MCF 10A (cell line): ENCODE measurements around the gene SSBP1. TPM values are rescaled to one million over a fixed set of nuclear protein-coding genes. Genes with fewer than 3 reads are reported as not detected.

Experiments used
- BruUV-seq: library from RNA; stranded (reverse); fragments of 400-500 nt; replicated peaks from 2 replicates; lab custom pipeline; 2021; lab: Mats Ljungman, UMichigan
- CTCF ChIA-PET: fragments of 300-600 bp; sonication (Branson Sonifier 250); formaldehyde crosslinking; extraction: SDS; loops from one replicate; lab custom pipeline; 2021; ENCODE audit warnings: antibody characterized with exemption, inconsistent platforms; lab: Yijun Ruan, JAX
- POLR2A ChIA-PET: fragments of 300-600, 350-650 bp; sonication (Branson Sonifier 250); formaldehyde crosslinking; extraction: SDS; loops from one replicate; lab custom pipeline; 2020; ENCODE audit warnings: antibody characterized with exemption, inconsistent platforms; lab: Yijun Ruan, JAX
- DNase-seq: peaks from one replicate; pipeline ENCODE4 v3.0.0-alpha.2; 2018; ENCODE audit not compliant: unreplicated experiment
- H3K27ac Mint-ChIP-seq: one replicate; pipeline ENCODE4 v1.8.0; 2022; ENCODE audit warnings: mild to moderate bottlenecking, low read depth, mixed read lengths; ENCODE audit not compliant: unreplicated experiment
- H3K27me3 Mint-ChIP-seq: one replicate; pipeline ENCODE4 v1.8.0; 2022; ENCODE audit warnings: mixed read lengths; ENCODE audit not compliant: insufficient read depth, unreplicated experiment
- H3K36me3 Mint-ChIP-seq: one replicate; pipeline ENCODE4 v1.8.0; 2022; ENCODE audit warnings: mild to moderate bottlenecking, moderate library complexity, mixed read lengths; ENCODE audit not compliant: insufficient read depth, unreplicated experiment
- H3K4me1 Mint-ChIP-seq: one replicate; pipeline ENCODE4 v1.8.0; 2022; ENCODE audit warnings: mixed read lengths; ENCODE audit not compliant: insufficient read depth, unreplicated experiment
- H3K4me3 Mint-ChIP-seq: one replicate; pipeline ENCODE4 v1.8.0; 2022; ENCODE audit warnings: mild to moderate bottlenecking, moderate library complexity, mixed read lengths; ENCODE audit not compliant: unreplicated experiment
- H3K9me3 Mint-ChIP-seq: one replicate; pipeline ENCODE4 v1.8.0; 2022; ENCODE audit warnings: mixed read lengths; ENCODE audit not compliant: unreplicated experiment
- CTCF ChIP-seq: fragments of 200-600 bp; IDR thresholded peaks from one replicate; pipeline ENCODE4 v1.8.0; 2022; ENCODE audit warnings: antibody characterized with exemption, mild to moderate bottlenecking; ENCODE audit not compliant: unreplicated experiment
- intact Hi-C: fragments of 100-400 bp; cut with micrococcal nuclease; formaldehyde crosslinking; loops from 2 replicates; pipeline ENCODE4 v1.14.1; 2022
- total RNA-seq: library from RNA; stranded (reverse); gene quantifications from 2 replicates; pipeline ENCODE4 v1.2.3, GENCODE V29; 2022

The SSBP1 gene
- total RNA-seq, 1 experiment from 2014 or later: 269 TPM

- Mint-ChIP-seq H3K27me3 (no peaks in the 10 kb centered on the region), H3K4me1 (no peaks in the 10 kb centered on the region), H3K27ac (no peak within 1 kb of the TSS), H3K4me3 (no peak within 1 kb of the TSS), H3K36me3 (peaks cover 30% of the 10 kb centered on the region), H3K9me3 (no peaks in the 10 kb centered on the region)
- BruUV-seq: no TSS peak
- intact Hi-C loops: no loop called here
- no peak for DNase-seq
- CTCF ChIA-PET: interaction anchor here (0.6 to 3.9 kb wide), 6 partner anchors 10 to 683 kb away, joined by 3 to 30 read pairs (median 4); no protein-coding TSS in a partner anchor
- no peak for TF ChIP-seq CTCF
- POLR2A ChIA-PET: interaction anchor here (0.6 kb wide), 1 partner anchor 908 kb away, joined by 4 read pairs; no protein-coding TSS in a partner anchor
These were observed 38.2 kb downstream of the SSBP1 start, which contains the start of gene TAS2R4 for GRCh38 chr7:141776374-141776773. Gene TAS2R4, plus strand, starts transcription at chr7:141776674. Its CDS starts 1,815 bp downstream, at chr7:141778489.

- ChIA-PET POLR2A (interaction anchor here (1.4 kb wide), 1 partner anchor 16 kb away, joined by 5 read pairs; no protein-coding TSS in a partner anchor), CTCF (interaction anchor here (0.6 to 2.3 kb wide), 41 partner anchors 9 to 505 kb away, joined by 3 to 30 read pairs (median 5); partner anchors contain the start of genes DENND11, PRSS37, TAS2R3 and TAS2R4)
- H3K27me3 Mint-ChIP-seq: no peaks in the 10 kb centered on the region
- no peaks in the 10 kb centered on the region for H3K4me1 Mint-ChIP-seq
- H3K9me3 Mint-ChIP-seq: no peaks in the 10 kb centered on the region
- H3K36me3 Mint-ChIP-seq: peaks cover 25% of the 10 kb centered on the region
- TF ChIP-seq CTCF: peak; percentile 54
- intact Hi-C loops: no loop called here
- no peak overlapping the region for H3K4me3 Mint-ChIP-seq
- no TSS peak for BruUV-seq
- DNase-seq: peak; percentile 62
- H3K27ac Mint-ChIP-seq: no peak overlapping the region
These were observed 47.8 kb downstream of the SSBP1 start for GRCh38 chr7:141785706-141786552.

DNA sequence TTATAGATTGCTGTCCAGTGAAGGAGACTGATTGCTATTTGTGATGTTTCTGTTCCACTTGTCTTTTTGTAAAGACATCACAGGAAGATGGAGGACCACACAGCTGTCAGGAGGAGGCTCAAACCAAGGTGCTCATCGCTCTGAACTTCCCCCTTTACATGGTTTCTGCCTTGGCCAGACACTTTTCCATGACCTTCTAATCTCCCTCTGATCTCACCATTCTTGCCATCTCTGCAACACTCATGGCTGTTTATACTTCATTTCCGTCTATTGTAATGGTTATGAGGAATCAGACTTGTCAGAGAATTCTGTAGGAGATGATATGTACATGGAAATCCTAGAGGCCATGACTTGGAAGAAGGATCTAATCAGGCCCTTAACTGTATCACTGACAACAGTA lies 50.1 kb downstream of the SSBP1 start:
- POLR2A ChIA-PET: interaction anchor here (1.1 kb wide), 1 partner anchor 9 kb away, joined by 4 read pairs; no protein-coding TSS in a partner anchor
- no peak overlapping the region for H3K27ac Mint-ChIP-seq
- DNase-seq: no peak
- H3K9me3 Mint-ChIP-seq: no peaks in the 10 kb centered on the region
- H3K4me3 Mint-ChIP-seq: no peak overlapping the region
- no peaks in the 10 kb centered on the region for H3K4me1 Mint-ChIP-seq
- intact Hi-C loops: no loop called here
- peaks cover 30% of the 10 kb centered on the region for H3K36me3 Mint-ChIP-seq
- CTCF ChIA-PET: no interaction called here
- no peak for TF ChIP-seq CTCF
- H3K27me3 Mint-ChIP-seq: no peaks in the 10 kb centered on the region
- BruUV-seq: no TSS peak

GRCh38 chr7:141789917-141790316 lies 51.8 kb downstream of the SSBP1 start, which contains the start of gene TAS2R5:
Gene TAS2R5, plus strand, starts transcription at chr7:141790217. Its CDS starts 145 bp downstream, at chr7:141790362.
- Mint-ChIP-seq H3K27me3 (no peaks in the 10 kb centered on the region), H3K4me3 (no peak within 1 kb of the TSS), H3K9me3 (no peaks in the 10 kb centered on the region), H3K4me1 (no peaks in the 10 kb centered on the region), H3K36me3 (peaks cover 37% of the 10 kb centered on the region), H3K27ac (no peak within 1 kb of the TSS)
- DNase-seq: no peak
- BruUV-seq: no TSS peak
- POLR2A ChIA-PET: no interaction called here
- intact Hi-C loops: no loop called here
- no peak for TF ChIP-seq CTCF
- CTCF ChIA-PET: interaction anchor here (0.6 to 1.4 kb wide), 3 partner anchors 52 to 561 kb away, joined by 3 to 4 read pairs (median 4); no protein-coding TSS in a partner anchor
